Psoas muscle (tissue), 8 donors: Measurements from ENCODE around the gene HOXC6. TPM values are rescaled to one million over a fixed set of nuclear protein-coding genes. Genes with fewer than 3 reads are reported as not detected.

Experiments
- ATAC-seq, 4 donors: fragments of 200-7000 bp; cut with Tn5 transposase; one replicate each; pipeline ENCODE4 v1.9.1; 2020; ENCODE audit warnings: moderate library complexity in 3 of 4, mild to moderate bottlenecking in 2 of 4
- DNase-seq, 2 donors: peaks; one replicate each; pipeline ENCODE4 v3.0.0-alpha.2; 2020
- H3K27ac ChIP-seq: fragments of 200-600 bp; one replicate; pipeline ENCODE4 v1.8.0; 2022
- H3K27me3 ChIP-seq, 3 donors: fragments of 200-600 bp in 1 of 3; one replicate each; pipeline versions ENCODE4 v1.6.1 to v1.8.0; 2013 to 2022; ENCODE audit warnings: low read length in 2 of 3, mild to moderate bottlenecking in 2 of 3, moderate library complexity in 1 of 3; ENCODE audit not compliant: insufficient read depth in 3 of 3
- H3K36me3 ChIP-seq, 2 donors: fragments of 200-600 bp in 1 of 2; one replicate each; pipeline versions ENCODE4 v1.6.1 to v1.8.0; 2013 to 2022; ENCODE audit warnings: low read depth in 1 of 2, mild to moderate bottlenecking in 1 of 2, moderate library complexity in 1 of 2; ENCODE audit not compliant: insufficient read depth in 1 of 2
- H3K4me1 ChIP-seq: fragments of 200-600 bp; one replicate; pipeline ENCODE4 v1.8.0; 2022
- H3K4me3 ChIP-seq: fragments of 200-600 bp; one replicate; pipeline ENCODE4 v1.8.0; 2022; ENCODE audit warnings: mild to moderate bottlenecking
- H3K9me3 ChIP-seq: fragments of 200-600 bp; one replicate; pipeline ENCODE4 v1.8.0; 2022
- WGBS, 3 donors: extraction: QIAGEN DNeasy Blood & Tissue Kit; methylation state at CpG; one replicate each; pipeline versions ENCODE4 v1.1.6 to v1.1.7; 2013; 5-methylcytosine and 5-hydroxymethylcytosine counted together
- intact Hi-C, 2 donors: fragments of 100-400 bp; cut with DNase I; formaldehyde crosslinking; loops; one replicate each; pipeline versions ENCODE4 v1.11.0 to v1.14.2; 2022
- polyA plus RNA-seq, 3 donors: library from polyadenylated mRNA; stranded (reverse); fragments of 200-250 nt; gene quantifications; one replicate each; pipeline ENCODE4 v1.2.3, GENCODE V29; 2013
- total RNA-seq, 4 donors: library from RNA; stranded (reverse); fragmentation: NEBNext Ultra II Directional in 2 of 4; extraction: Animal tissue kit (Norgen Biotek cat#: 25700) in 2 of 4; gene quantifications; one replicate each; pipeline versions ENCODE4 v1.2.1 to v1.2.4, GENCODE V29; 2021 to 2023
- TF ChIP-seq, protein P1 (sequence below): fragments of 200-600 bp; IDR thresholded peaks from one replicate; pipeline ENCODE4 v1.8.0; 2022; ENCODE audit warnings: antibody characterized with exemption
- donor health status: healthy with polysubstance abuse.
- donor health status: DM: no; HTN: no; CAD: no; lungs with moderate emphysema.
- donor health status: Bipolar disorder and iron deficiency.
- donor health status: healthy.
- donor health status: DM: yes; HTN: yes; CAD: no.
- donor health status: DM: no; HTN: no; CAD: no.
- donor health status: DM: no; HTN: no; CAD: no.
- donor health status: DM: yes; HTN: yes; CAD: no.

HOXC6 gene
- total and polyA plus RNA-seq, 7 donors: 2.2 to 23.6 (median 7.6) TPM

- peak overlapping the region; percentile 24 for H3K27ac ChIP-seq
- WGBS, 3 donors: 65 to 73% (median 71%) methylated on average over 7 of the region's 7 CpGs
- TF ChIP-seq, protein P1, sequence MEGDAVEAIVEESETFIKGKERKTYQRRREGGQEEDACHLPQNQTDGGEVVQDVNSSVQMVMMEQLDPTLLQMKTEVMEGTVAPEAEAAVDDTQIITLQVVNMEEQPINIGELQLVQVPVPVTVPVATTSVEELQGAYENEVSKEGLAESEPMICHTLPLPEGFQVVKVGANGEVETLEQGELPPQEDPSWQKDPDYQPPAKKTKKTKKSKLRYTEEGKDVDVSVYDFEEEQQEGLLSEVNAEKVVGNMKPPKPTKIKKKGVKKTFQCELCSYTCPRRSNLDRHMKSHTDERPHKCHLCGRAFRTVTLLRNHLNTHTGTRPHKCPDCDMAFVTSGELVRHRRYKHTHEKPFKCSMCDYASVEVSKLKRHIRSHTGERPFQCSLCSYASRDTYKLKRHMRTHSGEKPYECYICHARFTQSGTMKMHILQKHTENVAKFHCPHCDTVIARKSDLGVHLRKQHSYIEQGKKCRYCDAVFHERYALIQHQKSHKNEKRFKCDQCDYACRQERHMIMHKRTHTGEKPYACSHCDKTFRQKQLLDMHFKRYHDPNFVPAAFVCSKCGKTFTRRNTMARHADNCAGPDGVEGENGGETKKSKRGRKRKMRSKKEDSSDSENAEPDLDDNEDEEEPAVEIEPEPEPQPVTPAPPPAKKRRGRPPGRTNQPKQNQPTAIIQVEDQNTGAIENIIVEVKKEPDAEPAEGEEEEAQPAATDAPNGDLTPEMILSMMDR: no peak
- peak overlapping the region; percentile 77 for H3K4me3 ChIP-seq
- no peaks in the 10 kb centered on the region for H3K36me3 ChIP-seq
- intact Hi-C loops: loop anchor here in 1 of 2 donors (10.0 kb wide), 1 partner anchor 104 kb away; no protein-coding TSS in a partner anchor
- peaks cover 24% of the 10 kb centered on the region for H3K4me1 ChIP-seq
- no peak for DNase-seq
- H3K9me3 ChIP-seq: no peaks in the 10 kb centered on the region
- peaks cover 0 to 4% (median 0%) of the 10 kb centered on the region in 3 donors for H3K27me3 ChIP-seq
- ATAC-seq: no peak
These were observed 2.2 kb downstream of the HOXC6 start for GRCh38 chr12:54030442-54030801.

DNA sequence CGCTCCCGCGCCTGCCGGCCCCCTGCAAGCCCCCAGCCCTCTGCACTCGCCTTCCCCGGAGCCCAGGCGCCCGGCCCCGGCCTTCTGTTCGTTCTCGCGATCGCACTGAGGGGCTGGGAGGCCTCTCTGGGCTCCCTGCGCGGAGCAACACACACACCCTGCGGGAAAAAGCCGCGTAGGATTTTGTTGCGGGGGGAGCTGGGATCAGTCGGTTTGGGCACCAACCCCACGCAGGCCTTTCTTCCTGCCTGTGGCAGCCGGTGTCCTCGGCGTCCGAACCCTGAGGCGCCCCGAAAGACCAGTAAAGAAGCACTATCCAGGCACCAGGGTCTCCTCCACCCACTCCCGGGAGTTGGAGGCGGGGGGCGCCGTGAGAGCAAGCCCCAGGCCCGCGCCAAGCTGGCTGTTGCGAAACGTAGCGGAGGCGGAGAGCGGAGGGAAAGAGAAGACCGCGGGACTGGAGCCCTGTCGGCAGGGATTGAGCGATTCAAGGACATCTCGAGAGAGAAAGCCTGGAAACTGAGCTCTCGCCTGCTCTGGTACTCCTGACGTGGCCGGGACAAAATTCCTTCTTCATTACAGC, 2.7 kb downstream of the HOXC6 start:
- no peaks in the 10 kb centered on the region for H3K36me3 ChIP-seq
- peaks cover 0 to 4% (median 0%) of the 10 kb centered on the region in 3 donors for H3K27me3 ChIP-seq
- peak overlapping the region; percentile 19 for H3K4me3 ChIP-seq
- no peaks in the 10 kb centered on the region for H3K9me3 ChIP-seq
- DNase-seq (peak; percentile 73 to 83), ATAC-seq (peak in 1 of 4 donors; percentile 44)
- peak overlapping the region; percentile 24 for H3K27ac ChIP-seq
- TF ChIP-seq, protein P1: no peak
- WGBS, 3 donors: 61 to 62% (median 62%) methylated on average over 46 of the region's 46 CpGs
- intact Hi-C loops: loop anchor here in 1 of 2 donors (10.0 kb wide), 1 partner anchor 104 kb away; no protein-coding TSS in a partner anchor
- peaks cover 21% of the 10 kb centered on the region for H3K4me1 ChIP-seq

- DNase-seq (no peak), ATAC-seq (no peak)
- TF ChIP-seq, protein P1: no peak
- peak overlapping the region; percentile 24 for H3K27ac ChIP-seq
- no peaks in the 10 kb centered on the region for H3K36me3 ChIP-seq
- H3K9me3 ChIP-seq: no peaks in the 10 kb centered on the region
- intact Hi-C loops: loop anchor here in 1 of 2 donors (10.0 kb wide), 1 partner anchor 103 kb away; no protein-coding TSS in a partner anchor
- peaks cover 0 to 4% (median 0%) of the 10 kb centered on the region in 3 donors for H3K27me3 ChIP-seq
- 75 to 81% (median 77%) methylated on average over 16 of the region's 16 CpGs for WGBS, 3 donors
- H3K4me3 ChIP-seq: peak overlapping the region; percentile 19
- peaks cover 21% of the 10 kb centered on the region for H3K4me1 ChIP-seq
These were observed 3.2 kb downstream of the HOXC6 start for GRCh38 chr12:54031480-54031879.

DNA sequence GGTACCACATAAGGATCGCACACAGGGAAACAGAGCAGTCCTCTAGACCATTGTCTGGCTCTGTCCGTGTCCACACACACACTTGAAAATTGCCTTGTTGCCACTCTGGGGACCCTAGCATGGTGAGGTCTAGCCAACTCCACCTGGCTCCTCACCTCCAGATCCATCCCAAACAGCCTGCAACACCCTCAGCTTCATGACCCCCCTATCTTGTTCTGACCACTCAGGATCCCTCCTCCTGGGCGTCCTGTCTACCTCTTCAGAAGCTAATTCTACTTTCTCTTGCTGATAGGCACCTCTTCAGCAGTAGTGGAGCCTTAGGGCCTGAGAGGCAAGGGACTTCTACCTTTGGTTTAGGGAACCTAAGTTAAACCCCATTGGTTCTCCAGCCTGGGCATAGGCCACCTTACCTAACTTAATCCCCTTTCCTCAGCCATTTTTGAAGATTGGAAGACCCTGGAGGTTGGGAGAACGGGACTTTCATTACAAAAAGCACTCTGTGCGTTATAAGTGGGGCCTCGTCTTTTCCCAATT, 3.9 kb downstream of the HOXC6 start:
- Histone ChIP-seq H3K9me3 (no peaks in the 10 kb centered on the region), H3K36me3 (no peaks in the 10 kb centered on the region), H3K27ac (peak overlapping the region; percentile 24), H3K4me3 (peak overlapping the region; percentile 62), H3K27me3 (peaks cover 0 to 4% (median 0%) of the 10 kb centered on the region in 3 donors), H3K4me1 (peaks cover 18% of the 10 kb centered on the region)
- ATAC-seq: no peak
- WGBS, 3 donors: 50 to 54% (median 51%) methylated on average over 6 of the region's 6 CpGs
- intact Hi-C loops: loop anchor here (1.0 to 10.0 kb wide), 3 partner anchors 103 to 171 kb away; no protein-coding TSS in a partner anchor
- DNase-seq: no peak
- TF ChIP-seq, protein P1: no peak
